B cell (primary cell): ENCODE measurements around the gene PCSK1.

Experiments used
- CTCF ChIP-seq: fragments of 200-600 bp; IDR thresholded peaks from one replicate; pipeline ENCODE4 v1.8.0; 2022; ENCODE audit warnings: antibody characterized with exemption, mild to moderate bottlenecking
- EZH2 ChIP-seq: IDR thresholded peaks from 2 replicates; pipeline ENCODE4 v1.6.1; 2012; ENCODE audit warnings: borderline replicate concordance, low read depth, mild to moderate bottlenecking, moderate library complexity, low read length; ENCODE audit not compliant: insufficient read depth, poor library complexity, severe bottlenecking

DNA sequence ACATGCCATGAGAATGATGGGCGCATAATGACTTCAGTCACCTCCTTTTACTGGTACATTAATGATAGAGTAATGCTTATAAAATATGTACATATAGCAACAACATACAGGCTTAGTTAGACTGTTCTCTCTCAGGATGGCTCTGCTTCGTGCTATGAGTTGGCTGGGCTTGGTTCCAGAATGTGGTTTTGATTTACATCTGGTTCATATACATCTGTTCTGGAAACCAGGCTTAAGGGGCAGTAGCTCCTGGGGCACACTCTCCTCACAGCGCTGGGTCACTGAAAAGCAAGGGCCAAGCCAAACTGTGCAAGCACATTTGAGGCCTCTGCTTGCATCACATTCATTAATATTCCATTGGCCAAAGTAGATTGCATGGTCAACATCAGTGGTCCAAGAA, 44.9 kb downstream of the PCSK1 start:
- TF ChIP-seq CTCF (no peak), EZH2 (no peak)
